Measurements from ENCODE around the gene PTCH2. TPM values are rescaled to one million over a fixed set of nuclear protein-coding genes. Genes with fewer than 3 reads are reported as not detected.

PTCH2 gene
- total RNA-seq, 1 donor from 2014 or later: under 0.01 TPM

DNA sequence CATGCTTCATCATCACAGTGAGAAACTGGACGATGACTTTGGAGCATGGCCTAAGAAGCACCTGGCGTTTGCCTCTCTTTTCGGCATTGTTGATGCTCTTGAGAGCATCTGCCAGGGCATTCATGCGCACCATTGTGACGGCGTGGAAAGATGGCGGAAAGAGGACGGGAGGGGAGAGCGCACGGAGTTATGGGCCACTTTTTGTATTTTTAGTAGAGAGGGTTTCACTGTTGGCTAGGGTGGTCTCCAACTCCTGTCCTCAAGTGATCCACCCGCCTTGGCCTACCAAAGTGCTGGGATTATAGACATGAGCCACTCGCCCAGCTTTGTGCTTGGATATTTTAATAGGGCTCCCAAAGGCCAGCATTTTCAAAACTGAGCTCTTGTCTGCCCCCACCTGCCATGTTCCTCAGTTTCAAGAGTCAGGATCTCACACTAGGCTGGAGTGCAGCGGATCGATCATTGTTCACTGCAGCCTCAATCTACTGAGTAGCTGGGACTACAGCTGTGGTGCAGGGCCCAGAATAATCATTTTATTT lies 62.4 kb downstream of the PTCH2 start:
- no peak for DNase-seq (ENCODE audit: low read depth in 2 of 2)

DNA sequence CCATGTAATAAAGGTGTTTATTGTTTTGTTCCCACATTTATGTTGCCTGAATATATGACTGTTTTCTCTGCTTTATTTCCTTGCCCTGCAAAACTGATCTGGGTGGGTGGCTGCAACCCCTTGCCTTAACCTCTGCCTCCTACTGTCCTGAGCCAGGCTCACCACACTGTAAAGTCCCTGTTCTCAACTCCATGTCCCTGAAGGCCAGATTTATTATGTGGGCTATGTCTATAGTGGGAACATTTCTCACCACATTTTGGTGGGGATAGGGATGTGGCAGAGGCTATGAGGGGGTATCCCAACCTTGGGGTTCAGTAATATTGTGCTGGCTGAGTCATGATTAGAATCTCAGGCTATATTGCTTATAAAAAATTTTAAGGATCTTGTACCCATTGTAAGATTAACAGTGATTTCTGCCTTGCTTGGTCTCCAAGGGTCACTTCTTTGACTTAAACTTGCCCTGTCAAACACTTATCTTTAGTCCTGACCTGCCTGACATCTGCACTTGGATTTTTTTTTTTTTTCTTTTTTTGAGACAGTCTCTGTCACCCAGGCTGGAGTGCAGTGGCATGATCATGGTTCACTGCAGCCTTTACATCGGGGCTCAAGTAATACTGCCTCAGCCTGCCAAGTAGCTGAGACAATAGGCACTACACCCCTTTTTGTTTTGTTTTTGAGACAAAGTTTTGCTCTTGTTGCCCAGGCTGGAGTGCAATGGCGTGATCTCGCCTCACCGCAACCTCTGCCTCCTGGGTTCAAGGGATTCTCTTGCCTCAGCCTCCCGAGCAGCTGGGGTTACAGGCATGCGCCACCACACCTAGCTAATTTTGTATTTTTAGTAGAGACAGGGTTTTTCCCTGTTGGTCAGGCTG lies 64.1 kb downstream of the PTCH2 start:
- DNase-seq (ENCODE audit: low read depth in 2 of 2): no peak

DNA sequence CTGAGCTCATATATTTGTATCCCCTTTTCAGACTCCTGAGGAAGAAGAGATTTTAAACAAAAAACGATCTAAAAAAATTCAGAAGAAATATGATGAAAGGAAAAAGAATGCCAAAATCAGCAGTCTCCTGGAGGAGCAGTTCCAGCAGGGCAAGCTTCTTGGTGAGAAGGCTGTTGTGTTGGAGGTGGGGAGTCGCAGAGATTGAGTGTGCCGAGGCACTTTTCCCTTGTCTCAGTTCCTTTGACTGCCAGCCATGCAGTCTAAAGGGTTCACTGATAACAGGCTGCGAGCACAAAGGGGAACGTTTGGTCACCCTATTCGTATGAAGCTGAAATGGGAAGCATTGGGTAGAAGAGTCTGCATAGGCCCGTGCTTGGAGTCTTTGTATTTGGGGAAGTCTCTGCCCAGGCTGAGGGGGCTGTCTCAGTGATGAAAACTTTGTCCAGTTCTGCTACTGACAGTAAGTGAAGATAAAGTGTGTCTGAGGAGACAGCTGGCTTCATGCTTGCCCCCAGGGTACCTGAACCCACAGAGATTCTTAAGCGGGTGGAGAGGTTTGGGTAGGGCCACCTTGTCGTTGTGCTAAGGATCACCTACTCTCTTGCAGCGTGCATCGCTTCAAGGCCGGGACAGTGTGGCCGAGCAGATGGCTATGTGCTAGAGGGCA lies 65.0 kb downstream of the PTCH2 start:
- DNase-seq (ENCODE audit: low read depth in 2 of 2): no peak

DNA sequence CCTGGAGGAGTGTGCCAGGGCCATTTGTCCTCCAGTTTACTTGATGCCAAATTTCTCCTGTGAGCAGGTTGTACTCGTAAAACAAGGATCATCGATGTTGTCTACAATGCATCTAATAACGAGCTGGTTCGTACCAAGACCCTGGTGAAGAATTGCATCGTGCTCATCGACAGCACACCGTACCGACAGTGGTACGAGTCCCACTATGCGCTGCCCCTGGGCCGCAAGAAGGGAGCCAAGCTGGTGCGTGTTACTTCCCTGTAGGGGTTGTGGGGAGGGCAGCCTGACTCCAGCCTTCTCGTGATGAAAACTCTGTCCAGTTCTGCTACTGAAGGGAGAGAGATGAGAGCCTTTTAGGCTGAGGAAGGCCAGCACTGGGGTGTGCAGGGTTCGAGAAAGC lies 65.5 kb downstream of the PTCH2 start:
- DNase-seq (ENCODE audit: low read depth in 2 of 2): no peak

DNA sequence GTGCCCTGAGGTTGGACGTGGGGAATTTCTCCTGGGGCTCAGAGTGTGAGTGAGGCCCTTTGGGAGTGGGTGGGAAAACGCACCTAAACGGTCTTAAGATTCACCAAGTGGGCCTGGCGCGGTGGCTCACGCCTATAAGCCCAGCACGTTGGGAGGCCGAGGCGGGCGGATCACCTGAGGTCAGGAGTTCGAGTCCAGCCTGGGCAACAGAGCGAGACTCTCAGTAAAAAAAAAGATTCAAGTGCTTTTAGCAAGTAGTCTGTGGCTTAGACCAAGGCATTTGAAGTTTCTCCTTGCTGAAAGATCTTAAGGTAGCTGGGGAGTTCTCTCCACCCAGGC lies 66.4 kb downstream of the PTCH2 start:
- no peak for DNase-seq (ENCODE audit: low read depth in 2 of 2)

DNA sequence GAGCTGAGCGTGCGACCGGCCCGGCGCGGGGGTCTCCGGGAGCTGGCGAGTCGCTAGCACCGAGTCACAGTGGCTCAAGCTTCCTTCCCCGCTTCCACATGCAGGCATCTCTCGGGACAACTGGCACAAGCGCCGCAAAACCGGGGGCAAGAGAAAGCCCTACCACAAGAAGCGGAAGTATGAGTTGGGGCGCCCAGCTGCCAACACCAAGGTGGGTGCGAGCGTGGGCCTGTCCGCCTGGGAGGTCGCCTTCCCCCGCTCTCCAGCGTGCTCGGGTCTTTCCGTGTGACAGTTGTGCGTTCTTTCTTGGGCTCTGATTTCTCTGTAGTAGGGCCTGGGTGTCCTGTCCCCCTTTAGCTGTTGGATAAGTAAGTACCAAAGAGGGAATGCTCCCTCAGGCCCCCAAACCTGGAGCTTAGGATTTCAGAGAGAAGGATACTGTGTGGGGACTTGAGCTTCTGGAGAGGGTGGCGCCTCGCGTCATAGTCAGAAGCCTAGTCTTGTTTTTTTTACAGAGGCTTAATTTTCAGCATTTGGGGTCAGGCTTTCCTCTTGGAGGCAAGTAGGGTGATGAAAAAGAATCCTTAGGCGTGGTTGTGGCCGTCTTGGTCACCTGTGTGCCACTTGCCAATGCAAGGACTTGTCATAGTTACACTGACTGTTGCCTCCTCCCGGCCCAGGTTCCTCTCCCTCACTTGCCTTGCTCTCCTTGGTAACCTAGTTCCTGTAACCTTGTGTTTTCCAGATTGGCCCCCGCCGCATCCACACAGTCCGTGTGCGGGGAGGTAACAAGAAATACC lies 66.9 kb downstream of the PTCH2 start:
- peak in 1 of 2 donors; percentile 42 for DNase-seq (ENCODE audit: low read depth in 2 of 2)

DNA sequence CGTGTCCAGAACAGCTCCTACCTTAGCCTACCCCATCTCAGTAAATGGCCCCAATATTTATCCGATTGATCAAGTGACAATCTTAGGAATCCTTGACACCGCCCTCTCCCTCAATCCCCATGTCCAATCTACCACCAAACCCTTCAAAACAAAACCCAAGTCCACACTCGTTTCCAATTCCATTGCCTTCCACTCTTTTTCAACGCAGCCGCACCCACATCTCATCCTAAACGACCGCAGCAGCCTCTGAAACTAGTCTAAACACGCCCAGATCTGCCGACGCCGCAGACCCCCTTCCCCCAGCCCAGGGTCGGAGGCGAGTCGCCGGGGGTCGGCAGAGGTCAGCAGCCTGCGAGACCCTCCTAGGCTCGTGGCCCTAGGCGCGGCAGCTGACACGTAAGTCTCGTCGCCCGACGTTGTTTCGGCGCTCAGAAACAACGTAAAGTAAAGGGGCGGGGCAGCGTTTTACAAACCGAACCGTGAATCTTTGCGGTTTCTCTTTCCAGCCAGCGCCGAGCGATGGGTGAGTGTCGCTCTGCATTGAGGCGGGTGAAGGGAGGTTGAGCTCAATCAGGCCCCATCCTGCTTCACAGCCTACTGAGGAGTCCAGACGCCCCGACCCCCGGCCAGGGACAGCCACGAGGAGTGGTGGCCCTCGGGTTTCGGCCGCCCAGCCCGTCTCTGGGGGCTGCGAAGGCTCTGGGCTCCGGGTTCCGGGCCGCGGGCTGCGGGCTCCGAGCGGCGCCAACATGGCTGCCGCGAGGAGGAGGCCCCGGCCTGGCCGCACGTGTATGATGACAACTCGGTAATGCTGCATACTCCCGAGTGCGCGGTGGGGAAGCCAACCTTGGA lies 67.7 kb downstream of the PTCH2 start, which contains the start of gene RPS8:
RPS8 (plus strand) TSS at position 463 of the 852 bp plus-strand sequence; CDS start at position 520, 57 bp downstream.
- DNase-seq (ENCODE audit: low read depth in 2 of 2): peak; percentile 96 to 97

Other genes starting within 250 kb of the PTCH2 start
- 1.7 and 3.8 TPM in 2 replicates for gene TMEM53, start 168.8 kb downstream of the PTCH2 start, total RNA-seq
- under 0.01 TPM in 1 of 2 replicates, not detected in the other for gene ARMH1, start 168.5 kb downstream of the PTCH2 start, total RNA-seq
- gene RNU5D-1, start 112.1 kb downstream of the PTCH2 start, total RNA-seq: not detected in 2 replicates
- gene KIF2C, start 103.4 kb downstream of the PTCH2 start, total RNA-seq: 3.6 and 13.3 TPM in 2 replicates
- 1,295 and 1,557 TPM in 2 replicates for gene RPS8, start 67.7 kb downstream of the PTCH2 start, total RNA-seq
- under 0.01 TPM in 1 of 2 replicates, not detected in the other for gene BEST4, start 55.1 kb downstream of the PTCH2 start, total RNA-seq
- gene PLK3, start 42.9 kb downstream of the PTCH2 start, total RNA-seq: 10.0 and 22.4 TPM in 2 replicates
- under 0.01 and 0.40 TPM in 2 replicates for gene DYNLT4, start 35.9 kb downstream of the PTCH2 start, total RNA-seq
- gene BTBD19, start 34.7 kb downstream of the PTCH2 start, total RNA-seq: 4.4 and 6.0 TPM in 2 replicates
- 15.3 and 16.1 TPM in 2 replicates for gene EIF2B3, start 143.3 kb upstream of the PTCH2 start, total RNA-seq
- 17.7 and 19.6 TPM in 2 replicates for gene HECTD3, start 168.1 kb upstream of the PTCH2 start, total RNA-seq
- gene UROD, start 169.0 kb upstream of the PTCH2 start, total RNA-seq: 240 and 272 TPM in 2 replicates